DOHH2 (cell line): ENCODE measurements around the gene USP40.

ENCODE experiments used
- CTCF ChIP-seq: fragments of 200-600 bp; sonication (generic); IDR thresholded peaks from one replicate; pipeline ENCODE4 v1.5.1; 2014; ENCODE audit warnings: antibody characterized with exemption, mild to moderate bottlenecking, low read depth, low read length; ENCODE audit not compliant: poor library complexity, severe bottlenecking
- EZH2phosphoT487 ChIP-seq: fragments of 200-600 bp; sonication (generic); IDR thresholded peaks from 2 replicates; pipeline ENCODE4 v1.6.1; 2017; ENCODE audit warnings: borderline replicate concordance, mild to moderate bottlenecking, antibody characterized with exemption, low read length, moderate library complexity, mixed read lengths

- no peak for TF ChIP-seq CTCF
- no peak for TF ChIP-seq EZH2phosphoT487
These were observed 63.1 kb downstream of the USP40 start for GRCh38 chr2:233503481-233503880.
